ENCODE measurements around the gene ABCB8.

Gene ABCB8

GRCh38 chr7:151064993-151065392, 36.7 kb downstream of the ABCB8 start:
- TF ChIP-seq CTCF (IDR thresholded peaks at IDR 0.05; ENCODE audit: low read depth, low read length) = no peak
- no peak for DNase-seq (ENCODE audit: low read depth in 2 of 2)
- no peak overlapping the region for H3K4me3 ChIP-seq (replicated peaks in 1 of 2; ENCODE audit: low read depth in 2 of 2, low read length in 2 of 2)

- no peak for DNase-seq (ENCODE audit: low read depth in 2 of 2)
- TF ChIP-seq CTCF (IDR thresholded peaks at IDR 0.05; ENCODE audit: low read depth, low read length) = no peak
- H3K4me3 ChIP-seq (replicated peaks in 1 of 2; ENCODE audit: low read depth in 2 of 2, low read length in 2 of 2) = no peak overlapping the region
Observed at GRCh38 chr7:151065516-151065915, 37.3 kb downstream of the ABCB8 start.

GRCh38 chr7:151066273-151066974, 38.2 kb downstream of the ABCB8 start:
- no peak overlapping the region for H3K4me3 ChIP-seq (replicated peaks in 1 of 2; ENCODE audit: low read depth in 2 of 2, low read length in 2 of 2)
- no peak for TF ChIP-seq CTCF (IDR thresholded peaks at IDR 0.05; ENCODE audit: low read depth, low read length)
- no peak for DNase-seq (ENCODE audit: low read depth in 2 of 2)

GRCh38 chr7:151068069-151068773, 40.0 kb downstream of the ABCB8 start:
- peak; percentile 47 to 69 for DNase-seq (ENCODE audit: low read depth in 2 of 2)
- no peak for TF ChIP-seq CTCF (IDR thresholded peaks at IDR 0.05; ENCODE audit: low read depth, low read length)
- no peak overlapping the region for H3K4me3 ChIP-seq (replicated peaks in 1 of 2; ENCODE audit: low read depth in 2 of 2, low read length in 2 of 2)

GRCh38 chr7:151069841-151070573, 41.8 kb downstream of the ABCB8 start:
- TF ChIP-seq CTCF (IDR thresholded peaks at IDR 0.05; ENCODE audit: low read depth, low read length) = no peak
- no peak for DNase-seq (ENCODE audit: low read depth in 2 of 2)

GRCh38 chr7:151070574-151070960, 42.3 kb downstream of the ABCB8 start:
- DNase-seq (ENCODE audit: low read depth in 2 of 2) = no peak
- H3K4me3 ChIP-seq (replicated peaks in 1 of 2; ENCODE audit: low read depth in 2 of 2, low read length in 2 of 2) = no peak overlapping the region
- no peak for TF ChIP-seq CTCF (IDR thresholded peaks at IDR 0.05; ENCODE audit: low read depth, low read length)

More at GRCh38 chr7:151069841-151070573, 41.8 kb downstream of the ABCB8 start:
- H3K4me3 ChIP-seq (replicated peaks in 1 of 2; ENCODE audit: low read depth in 2 of 2, low read length in 2 of 2) = no peak overlapping the region
